HG03280 (cell line): Measurements from ENCODE around the gene GOLGA5.
"Not testable (repeated sequence)": the region's sequence is repeated elsewhere in the genome, so short reads cannot be mapped to it uniquely, and the experiment has no call there.

Experiments
- ATAC-seq: cut with Tn5 transposase; IDR thresholded peaks from one replicate; pipeline ENCODE4 v1.9.1; 2021; ENCODE audit warnings: mild to moderate bottlenecking, moderate library complexity; ENCODE audit not compliant: unreplicated experiment

The GOLGA5 gene

DNA sequence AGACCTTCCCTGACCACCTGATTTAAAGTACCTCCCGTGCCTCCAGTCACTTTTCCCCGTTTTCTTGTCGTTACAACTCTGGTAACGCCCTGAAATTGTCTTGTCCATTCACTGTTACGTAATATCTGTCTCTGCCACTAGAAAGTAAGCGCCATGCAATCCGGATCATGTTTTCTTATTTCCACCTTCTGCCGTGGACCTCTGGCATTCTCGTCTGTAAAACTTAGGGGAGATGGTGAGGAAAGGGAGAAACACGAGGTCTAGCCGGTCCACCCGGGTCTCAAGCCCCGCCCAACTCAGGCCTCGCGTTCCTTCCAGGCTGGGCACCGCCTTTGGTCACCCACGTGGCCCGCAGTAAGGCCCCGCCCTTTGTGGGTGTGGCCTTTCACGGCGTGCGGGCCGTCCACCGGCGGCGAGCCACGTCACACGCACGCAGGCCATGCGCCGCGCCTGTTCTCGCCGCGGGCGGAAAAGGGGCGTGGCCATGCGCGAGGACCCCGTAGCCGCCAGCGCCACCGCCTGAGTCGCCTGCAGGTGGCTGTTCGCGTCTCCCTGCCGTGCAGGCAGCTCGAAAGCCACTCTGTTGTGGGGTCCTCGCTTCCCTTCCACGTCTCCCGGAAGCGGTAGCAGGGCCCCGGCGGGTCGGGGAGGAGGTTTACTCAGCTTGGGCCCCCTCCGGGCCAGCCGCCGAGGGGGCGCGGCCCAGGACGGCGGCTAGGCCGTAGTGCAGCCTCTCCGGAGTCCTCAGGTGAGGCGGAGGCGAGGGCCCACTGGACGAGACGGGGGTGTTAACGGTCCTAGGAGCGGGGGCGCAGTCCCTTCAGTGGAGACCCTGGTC, at the start of gene GOLGA5:
Gene GOLGA5 (plus strand): TSS at position 597 of the 838 bp plus-strand sequence. CDS start 3,133 bp downstream, outside the sequence.
- peak; percentile 97 for ATAC-seq

GRCh38 chr14:92747701-92748258, 46.3 kb upstream of the GOLGA5 start:
- ATAC-seq = no peak

DNA sequence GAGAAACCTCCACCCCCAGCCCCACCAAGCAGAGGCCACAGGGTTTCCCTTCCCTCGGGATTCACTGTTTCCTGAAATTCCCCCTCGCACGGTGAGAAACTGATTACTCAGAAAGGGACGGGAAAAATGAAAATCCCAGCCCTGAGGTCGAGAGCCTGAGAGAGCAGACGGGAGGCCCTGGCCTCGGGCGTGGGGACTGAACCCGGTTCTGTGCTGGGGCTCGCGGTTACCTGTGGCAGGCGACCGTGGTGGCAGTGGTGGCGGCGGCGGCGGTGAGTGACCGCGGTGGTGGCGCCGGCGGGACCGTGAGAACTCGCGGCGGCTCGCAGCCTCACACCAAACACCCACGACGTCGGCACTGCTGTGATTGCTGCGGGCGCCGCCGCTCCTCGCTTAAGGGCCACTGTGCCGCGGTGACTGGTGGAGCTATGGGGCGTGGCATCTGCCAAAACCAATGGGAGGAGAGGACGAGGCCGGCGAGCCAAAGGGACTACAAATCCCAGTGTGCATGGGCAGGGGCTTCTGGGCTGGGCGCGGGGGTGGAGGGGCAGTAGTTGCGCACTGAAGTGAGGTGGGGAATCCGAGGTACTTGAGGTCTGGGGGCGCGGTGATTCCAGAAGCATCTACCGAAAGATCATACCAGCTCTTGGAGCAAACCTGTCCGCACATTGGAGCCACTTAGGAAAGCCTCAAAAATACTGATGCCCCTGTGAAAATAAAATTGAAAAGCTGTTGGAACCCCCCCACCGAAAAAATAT, 45.7 kb upstream of the GOLGA5 start, which contains the start of gene LGMN:
Gene LGMN (minus strand): TSS at position 369 of the 758 bp plus-strand sequence. CDS start 15,841 bp downstream, outside the sequence.
- peak; percentile 87 for ATAC-seq

GRCh38 chr14:92750222-92750728, 43.8 kb upstream of the GOLGA5 start:
- ATAC-seq = not testable (repeated sequence)

DNA sequence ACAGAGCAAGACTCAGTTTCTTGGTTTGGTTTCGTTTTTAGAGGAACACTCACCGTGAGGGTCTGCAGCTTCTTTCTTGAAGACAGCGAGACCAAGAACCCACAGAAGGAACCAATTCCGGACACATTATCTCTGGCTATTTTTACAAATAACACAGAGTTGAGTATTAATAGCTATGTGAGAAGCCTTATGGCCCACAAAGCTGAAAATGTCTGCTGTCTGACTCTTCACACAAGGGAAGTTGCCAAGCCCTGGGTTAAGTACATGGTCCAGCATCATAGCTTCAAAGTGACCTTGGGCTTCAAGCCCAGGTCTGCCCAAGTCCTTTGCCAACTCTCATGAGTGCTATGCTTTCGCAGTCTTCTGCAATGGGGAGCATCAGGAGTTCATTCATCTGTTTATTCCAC, 43.1 kb upstream of the GOLGA5 start:
- ATAC-seq = no peak

DNA sequence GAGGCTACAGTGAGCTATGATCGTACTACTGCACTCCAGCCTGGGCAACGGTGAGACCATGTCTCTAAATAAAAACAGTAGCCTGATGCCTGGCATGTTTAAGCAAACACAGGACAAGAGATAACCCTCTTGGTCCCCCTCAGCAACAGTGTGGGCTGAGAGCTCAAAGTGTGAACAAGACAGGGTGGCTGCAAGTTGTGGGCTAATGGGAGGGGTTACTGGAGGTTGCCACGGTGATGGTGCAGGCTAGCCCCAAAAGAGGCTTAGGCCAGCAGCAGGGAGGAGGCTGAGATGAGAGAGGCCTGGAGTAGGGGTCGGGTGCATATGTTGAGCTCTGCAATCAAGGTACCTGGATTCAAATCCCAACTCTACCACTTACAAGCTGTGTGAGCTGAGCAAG, 42.3 kb upstream of the GOLGA5 start:
- no peak for ATAC-seq

- ATAC-seq = no peak
Measured at GRCh38 chr14:92753250-92753649, 40.9 kb upstream of the GOLGA5 start.

- ATAC-seq = no peak
Measured at GRCh38 chr14:92754966-92755365, 39.1 kb upstream of the GOLGA5 start.

DNA sequence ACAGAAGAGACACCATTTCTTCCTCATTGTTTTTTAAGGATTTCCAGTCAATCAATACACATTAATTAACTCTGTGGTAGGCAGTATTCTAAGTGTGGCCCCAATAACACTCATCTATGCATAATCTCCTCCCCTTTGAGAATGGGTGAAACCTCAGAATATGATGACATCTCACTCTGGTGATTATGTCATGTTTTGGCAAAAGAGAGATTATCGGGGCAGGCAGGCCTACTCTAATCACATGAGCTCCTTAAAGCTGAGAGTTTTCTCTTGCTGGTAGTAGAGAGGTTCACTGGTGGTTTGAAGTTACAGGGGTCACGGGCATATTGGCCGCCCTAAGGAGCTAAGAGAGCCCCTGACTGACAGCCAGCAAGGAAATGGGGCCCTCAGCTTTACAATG, 38.6 kb upstream of the GOLGA5 start:
- no peak for ATAC-seq

DNA sequence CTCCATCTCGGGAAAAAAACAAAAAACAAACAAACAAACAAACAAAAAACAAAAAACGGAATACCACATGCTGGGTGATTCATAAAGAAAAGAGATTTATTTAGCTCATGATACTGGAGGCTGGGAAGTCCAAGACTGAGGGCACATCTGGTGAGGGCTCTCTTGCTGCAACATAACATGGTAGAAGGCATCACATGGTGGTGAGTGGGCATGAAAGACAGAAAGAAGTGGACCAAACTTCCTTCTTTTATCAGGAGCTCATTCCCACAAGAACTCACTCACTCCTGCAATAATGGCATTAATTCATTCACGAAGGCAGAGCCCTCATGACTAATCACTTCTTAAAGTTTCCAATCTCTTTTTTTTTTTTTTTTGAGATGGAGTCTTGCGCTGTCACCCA, 37.7 kb upstream of the GOLGA5 start:
- ATAC-seq = no peak

DNA sequence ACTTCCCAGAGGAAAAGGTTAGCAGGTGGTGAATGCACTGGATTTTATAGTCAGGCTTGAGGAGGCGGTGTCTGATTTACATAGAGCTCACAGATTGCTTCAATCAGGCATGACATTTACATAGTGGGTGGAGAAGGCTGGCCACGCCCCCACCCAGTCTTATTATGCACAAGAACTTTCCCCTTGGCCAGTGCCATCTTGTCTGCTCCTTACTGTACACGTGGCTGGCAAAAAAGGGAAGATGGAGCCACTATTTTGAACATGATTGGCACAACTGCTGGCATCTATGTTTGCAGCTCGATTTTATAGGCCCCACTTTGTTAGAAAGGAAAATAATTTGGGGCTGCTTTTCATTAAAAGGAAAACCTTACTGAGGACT, 34.8 kb upstream of the GOLGA5 start:
- no peak for ATAC-seq

DNA sequence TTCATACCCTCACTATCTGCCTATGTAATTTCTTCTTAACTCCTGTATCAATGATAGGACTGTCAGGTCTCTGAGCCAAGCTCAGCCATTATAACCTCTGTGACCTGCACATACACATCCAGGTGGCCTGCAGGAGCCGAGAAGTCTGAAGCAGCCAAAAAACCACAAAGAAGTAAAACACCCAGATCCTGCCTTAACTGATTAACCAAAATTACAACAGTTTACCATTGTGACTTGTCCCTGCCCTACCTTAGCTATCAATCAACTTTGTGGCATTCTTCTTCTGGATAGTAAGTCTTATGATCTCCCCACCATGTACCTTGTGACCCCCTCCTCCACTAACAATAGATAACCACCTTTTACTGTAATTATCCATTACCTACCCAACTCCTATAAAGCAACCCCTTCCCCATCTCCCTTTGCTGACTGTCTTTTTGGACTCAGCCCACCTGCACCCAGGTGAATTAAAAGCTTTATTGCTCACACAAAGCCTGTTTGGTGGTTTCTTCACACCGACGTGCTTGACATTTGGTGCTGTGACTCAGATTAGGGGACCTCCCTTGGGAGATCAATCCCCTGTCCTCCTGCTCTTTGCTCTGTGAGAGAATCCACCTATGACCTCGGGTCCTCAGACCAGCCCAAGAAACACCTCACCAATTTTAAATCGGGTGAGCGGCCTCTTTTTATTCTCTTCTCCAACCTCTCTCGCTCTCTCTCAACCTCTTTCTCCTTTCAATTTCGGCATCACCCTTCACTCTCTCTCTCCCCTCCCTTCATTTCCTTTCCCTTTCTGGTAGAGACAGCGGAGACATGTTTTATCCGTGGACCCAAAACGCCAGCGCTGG, 34.2 kb upstream of the GOLGA5 start:
- no peak for ATAC-seq

GRCh38 chr14:92760524-92760805, 33.6 kb upstream of the GOLGA5 start:
- ATAC-seq = no peak

DNA sequence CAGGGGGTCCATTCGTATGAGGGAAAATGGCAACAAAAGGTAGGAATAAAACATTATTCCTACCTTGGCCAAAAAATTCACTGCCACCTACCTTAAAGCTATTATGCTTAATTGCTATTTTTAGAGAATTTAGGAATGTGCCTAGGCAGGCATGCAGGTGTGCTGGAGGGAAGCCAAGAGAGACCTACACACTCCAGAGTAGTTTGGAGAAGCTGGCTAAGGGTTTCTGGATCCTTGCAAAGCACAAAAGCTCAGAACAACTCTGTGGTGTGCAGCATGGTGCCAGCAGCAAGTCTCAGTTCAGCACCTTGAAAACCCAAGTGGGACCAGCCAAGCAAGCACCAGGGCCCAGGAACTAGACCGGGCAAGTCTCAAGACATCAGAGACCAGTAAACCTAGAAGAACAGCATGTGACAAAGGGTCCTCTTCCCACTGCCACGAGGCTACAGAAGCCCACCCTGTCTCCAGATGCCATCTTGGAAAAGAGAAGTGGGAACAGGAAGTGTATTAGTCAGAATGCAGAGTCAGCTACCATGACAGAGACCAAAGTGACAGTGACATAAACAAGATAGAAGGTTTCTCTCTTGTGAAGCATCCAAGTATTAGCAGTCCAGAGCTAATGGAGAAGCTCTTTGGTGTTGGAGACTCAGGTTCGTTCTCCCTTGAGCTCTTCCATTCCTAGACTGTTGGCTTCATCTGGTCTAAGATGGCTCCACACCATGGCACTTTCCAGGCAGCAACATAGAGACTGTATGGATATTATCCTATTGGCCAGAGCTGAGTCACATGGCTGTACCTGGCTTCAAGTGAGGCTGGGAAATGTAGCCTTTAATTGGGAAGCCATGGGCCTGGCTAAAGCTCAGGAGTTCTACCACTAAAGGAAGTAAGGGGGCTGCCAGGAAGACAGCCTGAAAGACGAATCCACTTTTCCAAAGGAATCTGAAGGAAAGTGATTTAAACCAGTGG, 30.2 kb upstream of the GOLGA5 start:
- ATAC-seq = not testable (repeated sequence)

DNA sequence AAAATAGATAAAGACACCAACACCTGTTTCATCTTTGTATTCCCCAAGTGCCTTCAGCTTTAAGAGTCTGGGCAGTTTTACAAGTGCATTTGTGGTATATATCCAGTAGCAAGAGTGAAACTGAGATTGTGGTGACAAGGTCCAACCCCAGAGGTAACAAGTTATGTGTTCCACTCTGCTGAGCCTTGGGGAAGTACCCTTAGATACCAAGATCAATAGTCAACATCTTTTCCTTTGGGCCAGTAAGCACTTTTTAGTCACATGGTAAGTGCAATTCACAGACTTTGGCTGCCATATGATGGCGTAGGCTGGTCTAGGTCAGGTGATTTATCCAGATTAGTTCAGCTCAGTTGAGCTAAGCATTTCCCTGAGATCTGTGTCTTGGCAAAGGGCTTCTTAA, 25.9 kb upstream of the GOLGA5 start:
- ATAC-seq = peak; percentile 84

DNA sequence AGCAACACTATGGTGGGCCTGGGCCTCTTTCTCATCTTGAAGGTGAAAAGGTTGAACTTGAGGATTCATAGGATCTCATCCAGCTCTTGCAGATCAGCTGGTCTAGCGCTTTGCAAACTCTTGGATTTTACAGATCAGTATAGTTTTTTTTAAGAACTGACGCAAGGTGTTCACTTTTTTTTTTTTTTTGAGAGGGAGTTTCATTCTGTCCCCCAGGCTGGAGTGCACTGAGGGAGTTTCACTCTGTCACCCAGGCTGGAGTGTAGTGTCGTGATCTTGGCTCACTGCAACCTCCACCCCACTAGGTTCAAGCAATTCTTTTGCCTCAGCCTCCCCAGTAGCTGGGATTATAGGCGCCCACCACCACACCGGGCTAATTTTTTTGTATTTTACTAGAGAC, 25.3 kb upstream of the GOLGA5 start:
- ATAC-seq = no peak

DNA sequence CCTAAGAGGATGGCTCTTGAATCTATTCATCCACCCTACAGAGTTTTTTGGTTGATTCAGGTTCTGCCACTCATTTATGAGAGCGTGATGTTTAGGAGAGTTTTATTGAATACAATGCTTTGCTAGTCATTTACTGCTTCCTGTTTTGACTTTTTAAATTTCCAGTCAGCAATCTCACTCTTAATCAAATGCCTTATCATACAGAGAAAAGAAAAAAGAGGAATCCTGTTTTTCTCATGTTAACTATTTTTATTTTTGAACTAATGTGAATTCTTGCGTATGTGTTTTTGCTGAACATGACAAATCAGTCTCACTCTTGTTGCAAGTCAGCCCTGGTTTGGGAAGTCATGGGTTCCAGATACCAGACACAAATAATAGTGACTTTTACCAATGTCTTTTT, 23.6 kb upstream of the GOLGA5 start:
- no peak for ATAC-seq

- ATAC-seq = no peak
Measured at GRCh38 chr14:92774572-92774971, 19.5 kb upstream of the GOLGA5 start.

DNA sequence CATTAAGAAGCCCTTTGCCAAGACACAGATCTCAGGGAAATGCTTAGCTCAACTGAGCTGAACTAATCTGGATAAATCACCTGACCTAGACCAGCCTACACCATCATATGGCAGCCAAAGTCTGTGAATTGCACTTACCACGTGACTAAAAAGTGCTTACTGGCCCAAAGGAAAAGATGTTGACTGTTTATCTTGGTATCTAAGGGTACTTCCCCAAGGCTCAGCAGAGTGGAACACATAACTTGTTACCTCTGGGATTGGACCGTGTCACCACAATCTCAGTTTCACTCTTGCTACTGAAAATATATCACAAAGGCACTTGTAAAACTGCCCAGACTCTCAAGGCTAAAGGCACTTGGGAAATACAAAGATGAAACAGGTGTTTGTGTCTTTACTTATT, 18.8 kb upstream of the GOLGA5 start:
- peak; percentile 97 for ATAC-seq
